ENCODE data around the gene KMT2D. TPM values are rescaled to one million over a fixed set of nuclear protein-coding genes. Genes with fewer than 3 reads are reported as not detected.

KMT2D gene
- total and polyA plus RNA-seq, 2 donors (not counting 3 experiments of a cell fraction or from before 2014, with no cell fraction given), result 15.1 to 120 TPM

GRCh38 chr12:49097381-49097780, 36.8 kb upstream of the KMT2D start:
- peaks cover 26% of the 10 kb centered on the region for H3K4me1 ChIP-seq (ENCODE audit: control insufficient read depth, extremely low read depth, insufficient read depth, low read length)
- no peaks in the 10 kb centered on the region for H3K79me2 ChIP-seq (ENCODE audit: control insufficient read depth, insufficient read depth, low read length)
- H3K9me1 ChIP-seq (replicated peaks; ENCODE audit: control insufficient read depth, extremely low read depth, insufficient read depth, low read length), result no peaks in the 10 kb centered on the region
- DNase-seq (ENCODE audit: low read depth, low spot score), result no peak
- dilution Hi-C loops (cut with MboI; ENCODE audit: extremely low pct_ligation_motif_present, low sequenced_read_pairs) (no loop called here), intact Hi-C loops (cut with micrococcal nuclease) (no loop called here)
- H3K9me3 ChIP-seq (replicated peaks; ENCODE audit: control insufficient read depth, insufficient read depth, low read length), result no peaks in the 10 kb centered on the region
- TF ChIP-seq FOS (IDR thresholded peaks at IDR 0.05; ENCODE audit: borderline replicate concordance, insufficient read depth, low read length) (no peak), JUN (IDR thresholded peaks at IDR 0.05; ENCODE audit: borderline replicate concordance, insufficient read depth, insufficient read length, low read depth) (no peak), CTCF (IDR thresholded peaks at IDR 0.05; ENCODE audit: extremely low read depth in 1 of 2, insufficient read depth in 1 of 2, low read depth in 1 of 2, low read length in 2 of 2) (no peak), MAX (IDR thresholded peaks at IDR 0.05; ENCODE audit: insufficient read depth, insufficient read length) (no peak), GATA2 (IDR thresholded peaks at IDR 0.05; ENCODE audit: insufficient read depth, insufficient read length, low read depth, low read length) (no peak), MYC (IDR thresholded peaks at IDR 0.05; ENCODE audit: low read depth, low read length) (no peak), POLR2A (IDR thresholded peaks at IDR 0.05; ENCODE audit: low read depth, low read length) (no peak), EZH2 (IDR thresholded peaks at IDR 0.05; ENCODE audit: borderline replicate concordance, low read depth, low read length, severe bottlenecking) (no peak), POLR2AphosphoS5 (IDR thresholded peaks at IDR 0.05; ENCODE audit: insufficient read depth, low read depth, low read length) (no peak)
- no peak overlapping the region for H3K9ac ChIP-seq (replicated peaks; ENCODE audit: extremely low read depth, insufficient read depth, low read length)
- H2AFZ ChIP-seq (ENCODE audit: low read depth, low read length), result no peak overlapping the region
- no peaks in the 10 kb centered on the region for H3K27me3 ChIP-seq (ENCODE audit: control insufficient read depth in 2 of 2, insufficient read depth in 2 of 2, low read length in 2 of 2)
- H3K27ac ChIP-seq (ENCODE audit: insufficient read depth, low read depth, low read length), result no peak overlapping the region
- H3K36me3 ChIP-seq (ENCODE audit: control insufficient read depth in 2 of 2, extremely low read depth in 1 of 2, insufficient read depth in 2 of 2, low read length in 2 of 2), result peaks cover 4 to 35% of the 10 kb centered on the region in 2 experiments
- POLR2A ChIA-PET, result interaction anchor here (0.8 kb wide), 1 partner anchor 12 kb away, joined by 7 read pairs; no protein-coding TSS in a partner anchor
- no peak overlapping the region for H3K4me2 ChIP-seq (ENCODE audit: insufficient read depth, low read length)
- no TSS peak for BruUV-seq (replicated peaks)
- H4K20me1 ChIP-seq (replicated peaks; ENCODE audit: control insufficient read depth, extremely low read depth, insufficient read depth, low read length), result no peaks in the 10 kb centered on the region
- FAIRE-seq, result no peak
- CTCF ChIA-PET, result interaction anchor here (0.9 to 11.7 kb wide), 8 partner anchors 10 to 140 kb away, joined by 3 to 188 read pairs (median 30); partner anchors contain the start of genes ARF3, LMBR1L and RHEBL1
- no peak overlapping the region for H3K4me3 ChIP-seq (replicated peaks in 1 of 3; ENCODE audit: insufficient read depth in 1 of 3, low read depth in 1 of 3, low read length in 3 of 3)

All from endothelial cell of umbilical vein (primary cell).